Measurements from ENCODE around the gene VPS37C.
A peak's percentile ranks its signal among the peaks of the same experiment; 100 is the strongest.

VPS37C gene

DNA sequence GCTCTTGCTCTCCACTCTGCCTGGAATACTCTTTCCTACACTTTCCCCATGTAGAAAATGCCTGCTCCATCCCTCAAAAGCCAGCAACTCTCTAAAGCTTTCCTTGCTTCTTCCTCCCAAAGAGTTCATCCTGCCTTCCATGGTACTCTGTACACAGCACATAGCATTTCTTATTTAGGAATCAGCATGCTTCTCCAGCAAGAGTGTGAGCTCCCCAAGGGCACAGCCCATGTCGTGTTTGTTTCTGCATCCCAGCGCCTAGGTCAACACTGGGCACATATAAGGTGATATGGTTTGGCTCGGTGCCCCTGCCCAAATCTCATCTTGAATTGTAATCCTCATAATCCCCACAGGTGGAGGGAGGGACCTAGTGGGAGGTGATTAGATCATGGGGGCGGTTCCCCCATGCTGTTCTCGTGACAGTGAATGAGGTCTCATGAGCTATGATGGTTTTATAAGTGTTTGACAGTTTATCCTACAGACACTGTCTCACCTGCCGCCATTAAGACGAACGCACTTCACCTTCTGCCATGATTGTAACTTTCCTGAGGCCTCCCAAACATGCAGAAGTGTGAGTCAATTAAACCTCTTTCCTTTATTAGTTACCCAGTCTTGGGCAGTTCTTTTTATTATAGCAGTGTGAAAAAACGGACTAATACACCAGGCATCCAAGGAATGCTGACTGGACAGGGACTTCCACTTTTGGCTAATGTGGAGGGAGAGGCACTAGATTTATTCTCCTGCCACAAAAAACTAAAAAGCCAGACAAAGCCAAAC is 8.2 kb downstream of the VPS37C start:
- DNase-seq = no peak

DNA sequence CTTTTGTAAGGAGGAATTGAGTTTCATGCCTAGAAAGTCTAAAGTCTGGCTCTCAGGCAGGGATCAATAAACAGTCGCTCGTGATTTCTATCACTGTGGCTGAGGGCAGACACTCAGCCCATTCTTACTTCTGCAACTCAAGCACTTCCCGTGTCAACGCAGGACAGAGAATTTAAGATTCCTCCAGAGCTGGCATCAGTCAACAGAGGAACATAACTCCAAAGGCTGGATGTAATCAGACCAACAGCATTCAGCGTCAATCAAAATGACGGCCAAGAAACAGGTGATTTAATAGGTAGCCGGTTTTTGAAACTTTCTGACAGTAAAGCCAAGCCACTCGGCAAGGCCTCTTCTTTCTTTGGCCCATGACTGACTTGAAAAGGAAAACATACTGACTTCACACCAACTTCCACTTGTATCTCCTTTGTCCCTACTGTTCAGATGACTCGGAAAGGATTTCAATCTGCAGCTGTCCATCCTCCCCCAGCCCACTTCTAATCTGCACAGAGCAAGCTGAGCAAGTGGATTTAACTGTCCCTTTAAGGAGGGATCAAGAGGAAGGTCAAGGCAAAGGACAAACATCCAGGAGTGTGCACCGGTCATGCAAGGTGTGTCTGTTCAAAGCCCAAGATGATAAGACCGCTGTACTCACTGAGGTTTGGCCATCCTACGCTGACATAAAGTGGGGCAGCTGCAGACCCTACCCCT is 9.5 kb downstream of the VPS37C start:
- no peak for DNase-seq

DNA sequence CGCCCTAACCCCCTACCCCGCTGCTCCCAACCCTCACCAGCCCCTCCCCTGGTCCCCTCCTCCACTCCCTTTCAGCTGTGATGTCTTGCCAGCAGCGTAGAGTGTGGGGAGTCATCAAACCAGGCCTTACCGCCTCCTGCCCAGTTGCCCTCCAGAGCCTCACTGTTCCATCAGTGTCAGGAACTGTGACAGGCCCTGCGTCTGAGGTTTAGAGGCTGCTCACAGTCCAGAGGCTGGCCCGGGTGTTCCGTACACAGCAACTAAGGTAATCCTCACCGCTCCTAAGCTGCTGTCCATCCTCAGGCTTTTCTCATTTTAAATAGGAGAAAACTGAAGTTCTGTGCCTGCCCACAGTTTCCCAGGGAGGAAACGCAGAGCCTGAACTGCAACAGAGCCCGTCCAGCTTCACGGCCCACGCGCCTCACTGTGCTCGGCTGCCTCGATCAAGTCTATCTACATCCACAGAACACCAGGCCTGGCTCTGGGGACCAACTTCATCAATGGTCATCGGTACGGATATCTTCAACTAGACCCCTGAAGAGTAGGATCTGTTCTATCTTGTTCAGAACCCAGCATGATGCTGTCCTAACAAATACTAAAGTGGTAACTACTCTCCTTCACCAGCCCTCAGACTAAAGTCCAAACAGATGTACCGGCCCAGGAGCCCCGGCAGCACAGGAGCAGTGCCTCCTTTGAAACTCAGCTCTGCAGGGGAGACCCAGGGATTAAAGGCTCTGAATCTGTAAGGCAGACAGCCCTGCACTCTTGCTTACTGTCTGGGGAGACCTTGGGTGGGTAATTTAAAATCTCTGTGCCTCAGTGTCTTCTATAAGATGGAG is 10.3 kb downstream of the VPS37C start:
- DNase-seq = no peak

- DNase-seq = peak; percentile 69
Observed at GRCh38 chr11:61149624-61150615, 11.3 kb downstream of the VPS37C start.

DNA sequence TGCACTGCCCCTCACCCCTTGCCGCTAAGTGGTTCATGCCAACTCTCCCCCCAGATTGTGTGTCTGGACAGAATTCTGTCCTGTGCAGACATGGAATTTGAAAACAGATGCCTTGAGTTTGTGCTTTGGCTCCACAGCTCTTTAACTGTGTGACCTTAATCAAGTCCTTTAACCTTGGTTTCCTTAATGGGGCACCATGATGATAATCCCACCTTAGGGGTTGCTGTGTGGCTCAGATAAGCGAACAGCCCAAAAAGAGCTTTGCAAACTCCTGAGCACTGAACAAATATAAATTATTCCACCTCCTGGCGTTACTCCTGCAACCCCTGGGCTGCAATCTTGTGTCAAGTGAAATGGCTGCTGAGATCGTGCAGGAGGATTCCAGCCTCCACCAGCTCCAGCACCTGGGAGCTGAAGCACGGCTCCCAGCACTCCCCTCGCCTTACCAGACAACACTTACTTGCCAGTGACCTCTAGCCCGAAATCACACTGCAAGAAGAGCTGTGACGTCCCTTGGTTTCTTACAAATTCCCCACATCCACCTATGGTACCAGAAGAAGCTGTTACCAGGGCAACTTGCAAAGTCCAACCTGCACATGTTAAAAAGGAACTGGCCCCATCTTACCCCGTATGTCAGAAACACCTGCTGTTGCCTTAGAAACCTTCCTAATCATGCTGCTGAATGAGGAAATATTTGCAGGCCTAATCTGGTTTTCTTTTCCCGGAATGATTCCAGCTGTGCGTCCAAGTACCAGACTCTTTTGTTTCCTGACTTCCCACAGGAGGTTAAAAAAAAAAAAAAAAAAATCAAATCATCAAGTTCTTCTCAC is 13.2 kb downstream of the VPS37C start:
- peak; percentile 53 for DNase-seq

GRCh38 chr11:61147271-61147670 is 14.0 kb downstream of the VPS37C start:
- DNase-seq = no peak

- DNase-seq = no peak
Observed at GRCh38 chr11:61146416-61146815, 14.8 kb downstream of the VPS37C start.

GRCh38 chr11:61145228-61146005 is 15.8 kb downstream of the VPS37C start:
- no peak for DNase-seq

DNA sequence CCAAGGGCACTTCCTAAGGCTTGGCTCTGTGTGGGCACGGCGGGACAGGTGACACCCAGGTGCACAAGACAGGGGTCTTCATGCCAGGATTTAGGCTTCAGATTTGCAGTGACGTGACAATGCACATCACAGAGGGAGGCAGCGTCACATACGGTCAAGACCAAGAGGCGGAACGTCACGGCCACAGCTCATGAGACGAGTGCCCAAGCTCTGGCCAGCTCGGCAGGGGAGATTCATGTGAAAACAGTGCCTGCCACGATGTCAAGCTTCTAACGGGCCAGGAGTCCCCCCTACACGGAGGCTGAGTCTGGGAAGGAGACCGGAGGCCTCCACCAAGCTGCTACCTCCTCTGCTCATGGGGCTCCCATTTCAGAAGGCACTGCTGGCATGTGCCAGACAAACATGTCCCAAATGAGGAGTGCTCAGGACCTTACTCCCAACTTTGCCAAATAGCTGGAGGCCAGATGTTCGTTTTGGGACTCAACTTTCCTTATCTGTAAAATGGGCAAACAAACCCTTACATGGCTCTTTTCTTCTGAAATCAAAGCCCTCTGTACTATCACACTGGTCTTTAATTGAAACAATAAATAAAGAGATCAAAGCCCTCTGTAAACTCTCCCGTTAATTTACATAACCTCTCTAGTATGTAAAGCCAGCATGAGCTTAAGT is 16.6 kb downstream of the VPS37C start:
- no peak for DNase-seq

GRCh38 chr11:61142424-61142823 is 18.8 kb downstream of the VPS37C start:
- DNase-seq = no peak

- DNase-seq = peak; percentile 94
Observed at GRCh38 chr11:61141601-61142028, 19.6 kb downstream of the VPS37C start.

DNA sequence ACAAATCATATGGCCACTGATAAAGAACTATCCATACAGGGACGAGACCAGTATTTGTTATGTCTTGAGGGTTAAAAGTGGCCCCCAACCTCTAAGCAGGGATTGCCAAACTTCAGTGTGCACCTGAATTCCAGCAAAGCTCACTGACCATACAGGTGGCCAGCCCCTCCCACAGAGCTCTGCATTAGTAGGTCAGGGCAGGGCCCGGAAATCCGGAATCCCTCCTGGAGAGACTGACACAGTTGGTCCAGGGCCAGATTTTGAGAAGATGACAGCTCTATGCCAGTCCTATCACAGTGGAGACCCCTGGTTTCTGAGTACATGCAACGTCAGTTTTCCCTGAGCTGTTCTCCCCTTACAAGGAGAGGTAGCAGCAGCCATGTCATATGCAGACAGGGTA is 20.8 kb downstream of the VPS37C start:
- DNase-seq = no peak

DNA sequence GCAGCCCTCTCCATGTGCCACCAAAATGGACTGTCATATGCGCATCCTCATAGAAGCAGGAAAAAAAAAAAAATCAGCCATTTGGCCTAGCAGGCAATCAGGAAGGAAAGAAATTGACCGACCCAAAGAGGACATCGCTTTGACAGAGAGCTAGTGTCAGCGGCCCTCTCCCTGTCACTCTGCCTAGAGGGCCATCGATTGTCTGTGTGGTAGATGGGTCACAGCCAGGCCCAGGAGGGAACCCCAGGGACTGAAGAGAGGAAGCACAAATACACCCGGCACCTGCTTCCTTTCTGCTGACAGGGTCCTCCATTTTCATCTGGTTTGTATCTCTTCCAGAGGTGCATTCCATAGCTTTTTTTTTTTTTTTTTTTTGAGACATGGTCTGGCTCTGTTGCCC is 21.8 kb downstream of the VPS37C start:
- DNase-seq = no peak

- no peak for DNase-seq
Observed at GRCh38 chr11:61138935-61139334, 22.3 kb downstream of the VPS37C start.

GRCh38 chr11:61134801-61135257 is 26.4 kb downstream of the VPS37C start:
- DNase-seq = no peak

- no peak for DNase-seq
Observed at GRCh38 chr11:61133956-61134662, 27.1 kb downstream of the VPS37C start.

DNA sequence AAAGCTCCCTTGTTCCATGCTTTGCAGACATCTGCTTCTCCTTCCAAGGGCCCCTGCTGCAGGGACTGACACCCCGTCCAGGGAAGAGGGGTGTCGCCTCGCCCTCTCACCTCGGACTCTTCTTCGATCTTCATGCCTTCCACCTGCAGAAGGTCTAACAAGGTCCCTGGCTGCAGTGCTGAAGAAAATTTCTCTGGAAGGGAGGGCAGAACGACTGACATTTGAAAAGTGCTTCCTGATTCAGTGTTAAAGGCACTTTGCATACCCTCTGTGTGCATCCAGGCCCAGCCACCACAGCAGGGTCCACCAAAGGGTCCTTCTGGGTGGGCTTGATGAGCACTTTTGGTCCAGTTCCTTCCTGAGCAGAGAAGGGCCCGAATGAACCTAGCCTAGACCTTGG is 28.1 kb downstream of the VPS37C start:
- no peak for DNase-seq

DNA sequence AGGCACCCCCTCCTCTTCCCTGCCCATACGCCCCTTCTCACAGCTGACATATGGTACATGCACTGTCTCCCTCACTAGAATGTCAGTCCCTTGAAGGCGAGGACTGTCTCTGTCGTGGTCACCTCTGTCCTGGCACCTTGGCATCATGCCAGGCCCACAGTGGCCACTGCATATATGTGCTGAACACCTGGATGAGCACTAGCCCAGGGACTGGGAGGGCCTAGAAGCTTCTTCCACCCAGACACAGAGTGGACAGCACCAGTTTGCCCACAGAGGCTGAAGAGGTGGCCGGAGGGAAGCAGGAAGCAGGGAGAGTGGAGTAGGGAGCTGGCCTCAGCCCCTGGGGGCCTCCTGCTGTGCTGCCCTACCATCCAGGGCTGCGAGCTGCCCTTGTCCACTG is 28.6 kb downstream of the VPS37C start:
- no peak for DNase-seq

DNA sequence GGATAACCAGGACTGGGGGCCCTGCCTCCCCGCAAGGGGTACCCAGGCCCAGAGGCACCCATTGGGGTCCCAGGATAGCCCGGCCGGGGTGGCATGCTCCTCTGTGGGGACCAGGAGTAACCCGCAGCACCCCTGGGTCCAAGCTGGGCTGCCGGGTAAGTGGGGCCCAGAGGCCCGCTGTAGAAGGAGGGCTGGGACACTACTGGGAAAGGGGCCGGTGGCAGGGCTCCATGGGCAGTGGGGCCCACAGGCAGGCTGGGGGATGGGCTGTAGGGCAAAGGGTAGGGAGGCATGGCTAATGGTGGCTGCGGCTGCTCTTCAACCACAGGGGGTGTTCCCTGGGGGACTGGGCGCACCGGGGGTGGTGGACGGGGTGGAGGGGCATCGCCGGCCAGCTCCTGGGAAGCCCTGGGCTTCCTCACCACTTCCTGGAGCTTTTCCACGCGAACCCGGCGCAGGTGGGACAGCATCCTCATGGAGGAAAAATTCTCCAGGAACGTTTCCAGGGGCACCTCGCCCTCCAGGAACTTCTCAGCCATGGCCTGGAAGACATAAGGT is 29.1 kb downstream of the VPS37C start:
- no peak for DNase-seq
